Kidney tubule cell (primary cell): Measurements from ENCODE around the gene RIOX2.
"Not testable (repeated sequence)": the region's sequence is repeated elsewhere in the genome, so short reads cannot be mapped to it uniquely, and the experiment has no call there.

ENCODE experiments used
- DNase-seq: peaks from one replicate; pipeline ENCODE4 v3.0.0-alpha.2; 2018; ENCODE audit warnings: low spot score

RIOX2 gene

DNA sequence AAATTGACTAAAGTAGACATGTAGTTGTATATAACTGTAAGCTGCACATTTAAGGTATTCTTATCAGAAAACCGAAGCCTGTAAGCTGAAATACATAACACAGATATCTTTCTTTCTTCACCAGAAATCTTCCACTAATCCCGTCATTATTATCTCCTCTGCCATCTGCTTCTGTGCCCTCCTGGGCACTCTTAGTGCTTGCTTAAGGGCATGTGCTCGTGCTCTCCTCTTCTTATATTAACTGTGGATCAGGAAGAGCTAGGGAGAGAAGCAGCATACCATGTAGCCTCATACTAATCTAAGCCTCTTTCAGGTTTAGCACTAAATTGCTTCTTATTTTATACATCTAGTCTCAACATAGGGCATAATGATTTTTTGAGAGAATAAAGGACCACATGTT, 60.8 kb downstream of the RIOX2 start:
- DNase-seq, result no peak

DNA sequence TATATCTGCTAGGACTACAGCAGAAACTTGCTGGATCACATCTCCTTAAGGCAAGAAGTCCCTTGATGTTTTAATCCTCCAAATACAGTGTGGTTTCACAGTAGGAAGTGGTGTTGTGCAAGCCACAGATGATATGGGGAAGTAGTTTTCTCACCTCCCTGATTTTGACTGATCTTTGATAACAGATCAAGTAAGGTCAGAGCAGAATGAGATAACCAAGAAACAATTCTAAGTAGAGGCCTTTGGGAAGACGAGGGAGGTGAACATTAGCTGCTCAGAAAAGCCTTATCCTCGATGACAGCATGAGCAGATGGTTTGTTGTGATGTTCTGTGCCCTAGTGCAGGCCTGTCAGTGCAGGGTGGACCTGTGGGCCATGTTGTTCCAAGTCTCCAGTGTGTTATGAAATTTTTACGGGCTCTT, 61.3 kb downstream of the RIOX2 start:
- no peak for DNase-seq

DNA sequence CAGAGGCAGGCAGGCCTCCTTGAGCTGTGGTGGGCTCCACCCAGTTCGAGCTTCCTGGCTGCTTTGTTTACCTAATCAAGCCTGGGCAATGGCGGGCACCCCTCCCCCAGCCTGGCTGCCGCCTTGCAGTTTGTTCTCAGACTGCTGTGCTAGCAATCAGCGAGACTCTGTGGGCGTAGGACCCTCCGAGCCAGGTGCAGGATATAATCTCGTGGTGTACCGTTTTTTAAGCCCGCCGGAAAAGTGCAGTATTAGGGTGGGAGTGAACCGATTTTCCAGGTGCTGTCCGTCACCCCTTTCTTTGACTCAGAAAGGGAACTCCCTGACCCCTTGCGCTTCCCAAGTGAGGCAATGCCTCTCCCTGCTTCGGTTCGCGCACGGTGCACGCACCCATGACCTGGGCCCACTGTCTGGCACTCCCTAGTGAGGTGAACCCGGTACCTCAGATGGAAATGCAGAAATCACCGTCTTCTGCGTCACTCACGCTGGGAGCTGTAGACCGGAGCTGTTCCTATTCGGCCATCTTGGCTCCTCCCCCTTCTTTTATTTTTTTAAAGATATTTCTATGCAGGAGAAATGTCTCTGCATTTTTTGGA, 61.9 kb downstream of the RIOX2 start:
- not testable (repeated sequence) for DNase-seq

DNA sequence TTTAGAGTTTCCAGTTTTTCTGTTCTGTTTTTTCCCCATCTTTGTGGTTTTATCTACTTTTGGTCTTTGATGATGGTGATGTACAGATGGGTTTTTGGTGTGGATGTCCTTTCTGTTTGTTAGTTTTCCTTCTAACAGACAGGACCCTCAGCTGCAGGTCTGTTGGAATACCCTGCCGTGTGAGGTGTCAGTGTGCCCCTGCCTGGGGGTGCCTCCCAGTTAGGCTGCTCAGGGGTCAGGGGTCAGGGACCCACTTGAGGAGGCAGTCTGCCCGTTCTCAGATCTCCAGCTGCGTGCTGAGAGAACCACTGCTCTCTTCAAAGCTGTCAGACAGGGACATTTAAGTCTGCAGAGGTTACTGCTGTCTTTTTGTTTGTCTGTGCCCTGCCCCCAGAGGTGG, 62.4 kb downstream of the RIOX2 start:
- not testable (repeated sequence) for DNase-seq

DNA sequence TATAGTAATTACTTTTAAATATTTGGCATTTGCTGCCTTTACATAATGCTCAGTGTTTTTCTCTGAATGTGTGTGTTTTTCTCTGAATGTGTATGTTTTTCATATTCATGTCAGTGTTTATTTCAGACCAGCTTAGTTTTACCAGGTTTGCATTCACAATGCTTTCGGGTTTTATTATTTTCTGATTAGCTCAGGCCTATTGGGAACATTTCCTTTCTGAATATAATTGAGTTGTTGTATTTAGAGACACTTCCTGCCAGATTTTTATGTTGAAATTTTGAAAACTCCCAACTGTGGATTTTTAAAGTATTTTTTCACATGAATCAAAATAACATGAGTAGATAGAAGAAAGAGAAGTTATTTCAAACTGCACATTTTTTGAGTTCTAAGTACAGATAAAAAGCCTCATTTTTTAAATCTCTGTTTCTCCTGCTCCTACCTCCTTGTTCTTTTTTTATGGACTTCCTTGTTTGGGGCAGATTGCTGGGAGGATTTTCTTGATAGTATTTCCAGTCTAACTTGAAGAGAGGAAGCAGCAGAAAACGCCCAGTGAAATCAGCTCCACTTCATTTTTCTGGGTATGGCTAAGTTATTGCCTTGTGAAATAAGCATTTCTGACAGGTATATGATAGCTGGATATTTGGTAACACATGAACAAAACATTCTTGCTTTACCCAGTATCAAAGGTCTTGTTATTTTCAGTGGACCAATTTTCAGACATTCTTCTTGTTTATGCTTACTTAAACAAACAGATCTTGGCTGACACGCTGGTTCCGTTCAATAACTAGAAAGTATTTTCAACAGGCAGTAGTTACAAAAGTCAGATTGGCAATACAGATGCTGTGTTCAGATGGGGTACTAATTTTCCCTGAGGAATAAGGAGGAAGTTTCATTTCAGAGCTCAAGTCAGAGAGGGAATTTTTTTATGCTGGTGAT, 70.7 kb downstream of the RIOX2 start:
- no peak for DNase-seq

DNA sequence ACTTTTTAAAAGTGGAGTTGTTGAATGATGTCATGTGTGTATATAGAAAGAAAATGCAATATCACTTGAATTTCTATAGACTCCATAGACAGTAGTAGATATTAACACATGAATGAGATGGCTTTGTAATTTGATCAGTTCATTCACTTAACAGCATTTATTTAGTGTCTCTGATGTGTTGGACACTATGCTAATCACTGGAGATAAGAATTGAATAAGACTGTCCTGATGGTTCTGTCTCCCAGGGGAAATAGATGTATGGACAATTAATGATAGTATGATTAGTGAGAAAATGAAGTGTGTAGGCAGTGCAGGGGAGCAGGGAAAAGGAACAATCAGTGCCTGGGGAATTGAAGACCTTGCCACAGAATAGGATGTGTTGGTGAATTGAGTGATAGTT, 72.9 kb downstream of the RIOX2 start:
- DNase-seq, result no peak

DNA sequence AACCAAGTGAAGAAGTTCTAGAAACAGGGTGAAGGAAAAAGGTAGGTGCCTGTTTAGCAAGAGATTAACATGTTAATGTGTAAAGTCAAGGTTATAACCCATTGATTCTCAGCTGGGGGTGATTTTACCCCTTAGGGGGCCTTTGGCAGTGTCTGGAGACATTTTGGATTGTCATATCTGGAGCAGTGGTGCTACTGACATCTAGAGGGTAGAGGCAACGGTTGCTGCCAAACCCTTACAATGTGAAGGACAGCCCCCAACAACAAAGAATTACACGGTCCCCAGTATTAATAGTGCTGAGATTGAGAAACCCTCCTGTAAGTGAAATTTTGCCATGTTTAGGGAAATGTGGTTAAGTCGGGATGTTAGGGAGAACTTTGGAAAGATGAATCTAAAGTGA, 75.7 kb downstream of the RIOX2 start:
- no peak for DNase-seq

DNA sequence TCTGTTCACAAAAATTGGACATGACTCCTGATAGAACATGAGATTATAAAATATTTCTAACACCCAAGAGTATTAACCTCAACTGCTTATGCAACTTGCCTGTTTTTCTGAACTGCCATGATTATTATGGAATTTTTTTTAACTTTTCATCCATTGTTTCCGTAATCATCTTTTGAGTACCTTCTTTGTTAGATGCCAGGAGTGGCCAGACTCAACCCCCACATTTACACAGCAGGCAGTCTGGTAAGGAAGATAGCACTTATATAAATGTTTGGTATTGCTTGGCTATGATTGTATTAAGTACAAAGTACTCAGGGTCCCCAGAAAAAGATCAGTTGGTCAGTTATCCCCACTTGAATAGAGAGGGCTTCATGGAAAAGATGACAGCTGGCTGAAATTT, 76.1 kb downstream of the RIOX2 start:
- DNase-seq, result no peak

DNA sequence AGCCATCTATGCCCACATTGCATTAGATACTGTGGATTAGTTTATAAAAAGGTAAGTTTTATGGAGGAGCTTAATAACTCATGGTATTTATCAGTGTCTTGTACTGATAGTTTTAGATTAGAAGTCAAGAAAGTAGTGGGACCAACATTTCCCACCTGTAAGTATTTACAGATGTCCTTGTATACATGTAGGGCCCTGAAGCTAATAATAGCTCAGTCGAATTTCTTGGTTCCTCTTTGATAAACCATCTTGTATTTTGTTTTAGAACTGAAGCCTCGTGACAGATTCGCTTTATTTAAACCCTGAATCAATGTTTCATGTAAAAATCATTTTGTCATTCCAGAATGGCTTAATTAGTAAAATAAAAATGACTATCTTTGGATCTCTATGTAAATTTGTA, 77.0 kb downstream of the RIOX2 start:
- no peak for DNase-seq

DNA sequence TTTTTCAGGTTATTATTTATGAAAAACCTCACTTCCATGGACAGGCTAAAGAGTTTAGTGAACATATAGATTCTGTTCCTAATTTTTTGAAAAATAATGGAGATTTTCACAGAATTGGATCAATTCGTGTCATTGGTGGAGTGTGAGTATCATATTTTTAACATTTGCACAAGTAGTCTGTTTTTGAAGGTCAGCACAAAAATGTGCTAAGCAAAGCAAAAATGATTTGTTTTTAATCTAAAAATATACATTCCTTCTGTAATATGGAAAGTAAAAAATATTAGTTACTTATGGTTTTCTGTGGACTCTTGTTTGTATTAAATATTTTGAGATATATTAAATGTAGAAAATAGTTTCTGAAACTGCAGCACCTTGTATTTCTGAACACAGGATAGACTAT, 79.4 kb downstream of the RIOX2 start:
- no peak for DNase-seq
